Body of pancreas (tissue), 4 donors: Measurements from ENCODE around the gene ID4.

ENCODE experiments used
- CTCF ChIP-seq, 7 experiments: fragments of 450-650 bp in 4 of 7; fragments of 200-600 bp in 3 of 7; sonication (generic) in 3 of 7; IDR thresholded peaks; one replicate each; pipeline ENCODE4 v1.5.1; 2016 to 2019; ENCODE audit warnings: antibody characterized with exemption in 7 of 7
- POLR2A ChIP-seq, 3 donors: fragments of 450-650 bp; IDR thresholded peaks; one replicate each; pipeline ENCODE4 v1.6.1; 2016; ENCODE audit warnings: antibody characterized with exemption in 3 of 3, mild to moderate bottlenecking in 2 of 3

GRCh38 chr6:19834858-19835257, 2.3 kb upstream of the ID4 start:
- TF ChIP-seq POLR2A (IDR thresholded peaks at IDR 0.05) (no peak), CTCF (IDR thresholded peaks at IDR 0.05) (no peak)
